HG03103 (cell line): ENCODE data around the gene CRB1.

Source experiments
- ATAC-seq: cut with Tn5 transposase; IDR thresholded peaks from one replicate; pipeline ENCODE4 v1.9.1; 2021; ENCODE audit warnings: low read depth; ENCODE audit not compliant: unreplicated experiment

The CRB1 gene

GRCh38 chr1:197515421-197515820 lies 247.4 kb downstream of the CRB1 start:
- no peak for ATAC-seq

GRCh38 chr1:197519741-197520334 lies 251.8 kb downstream of the CRB1 start:
- ATAC-seq = no peak

- ATAC-seq = no peak
Observed at GRCh38 chr1:197521118-197521739, 253.2 kb downstream of the CRB1 start.

GRCh38 chr1:197526736-197527371 lies 258.8 kb downstream of the CRB1 start:
- ATAC-seq = no peak
